Bronchial epithelial cell (primary cell): ENCODE measurements around the gene SGCA. TPM values are rescaled to one million over a fixed set of nuclear protein-coding genes. Genes with fewer than 3 reads are reported as not detected.

Experiments
- DNase-seq: peaks from one replicate; pipeline ENCODE4 v3.0.0-alpha.2; 2010; ENCODE audit warnings: low read depth
- FAIRE-seq: peaks from 2 replicates; lab custom pipeline; 2011; peaks lifted over from hg19 to GRCh38; lab: Jason Lieb, UNC
- H3K27me3 ChIP-seq: 2 replicates; pipeline ENCODE4 v1.5.1; 2011; ENCODE audit warnings: low read length; ENCODE audit not compliant: control insufficient read depth, insufficient read depth
- H3K36me3 ChIP-seq: 2 replicates; pipeline ENCODE4 v1.5.1; 2011; ENCODE audit warnings: low read length; ENCODE audit not compliant: control insufficient read depth, insufficient read depth
- H3K4me3 ChIP-seq: 2 replicates; pipeline ENCODE4 v1.5.1; 2011; ENCODE audit warnings: mild to moderate bottlenecking, low read depth, low read length, control low read depth
- CTCF ChIP-seq: IDR thresholded peaks from 2 replicates; pipeline ENCODE4 v1.5.1; 2011; ENCODE audit warnings: mild to moderate bottlenecking, moderate library complexity, low read length, control low read depth, inconsistent platforms; ENCODE audit not compliant: insufficient read depth, severe bottlenecking
- total RNA-seq: library from RNA; depleted of rRNA; stranded (reverse); fragments of >200 nt; gene quantifications from 2 replicates; pipeline ENCODE4 v1.2.1, GENCODE V29; 2014

SGCA gene
- 0.13 TPM in 1 of 2 replicates, not detected in the other for total RNA-seq

GRCh38 chr17:50165867-50166517 lies at the start of gene SGCA:
Gene SGCA (plus strand): TSS chr17:50166005. CDS start chr17:50166041, 36 bp downstream.
- H3K36me3 ChIP-seq: no peaks in the 10 kb centered on the region
- TF ChIP-seq CTCF: no peak
- DNase-seq (no peak), FAIRE-seq (no peak)
- H3K4me3 ChIP-seq: no peak within 1 kb of the TSS
- no peaks in the 10 kb centered on the region for H3K27me3 ChIP-seq

GRCh38 chr17:50117202-50118051 lies 48.4 kb upstream of the SGCA start:
- peak; percentile 78 for TF ChIP-seq CTCF
- Histone ChIP-seq H3K4me3 (no peak overlapping the region), H3K27me3 (peaks cover 5% of the 10 kb centered on the region), H3K36me3 (no peaks in the 10 kb centered on the region)
- DNase-seq (peak; percentile 52), FAIRE-seq (no peak)

GRCh38 chr17:50118076-50118827 lies 47.6 kb upstream of the SGCA start:
- no peak for TF ChIP-seq CTCF
- no peaks in the 10 kb centered on the region for H3K36me3 ChIP-seq
- H3K27me3 ChIP-seq: peaks cover 5% of the 10 kb centered on the region
- no peak for DNase-seq
- no peak overlapping the region for H3K4me3 ChIP-seq
- FAIRE-seq: no peak

GRCh38 chr17:50118828-50119218 lies 47.0 kb upstream of the SGCA start:
- FAIRE-seq (peak; percentile 64), DNase-seq (no peak)
- TF ChIP-seq CTCF: no peak
- H3K4me3 ChIP-seq: no peak overlapping the region
- no peaks in the 10 kb centered on the region for H3K36me3 ChIP-seq
- peaks cover 5% of the 10 kb centered on the region for H3K27me3 ChIP-seq

GRCh38 chr17:50120475-50121253 lies 45.1 kb upstream of the SGCA start:
- DNase-seq (no peak), FAIRE-seq (no peak)
- no peak for TF ChIP-seq CTCF
- Histone ChIP-seq H3K36me3 (no peaks in the 10 kb centered on the region), H3K4me3 (no peak overlapping the region), H3K27me3 (peaks cover 5% of the 10 kb centered on the region)
